ENCODE data around the gene CCDC182.

- TF ChIP-seq HDAC6 (IDR thresholded peaks at IDR 0.05; ENCODE audit: low read depth, low read length) (no peak), CTCF (IDR thresholded peaks at IDR 0.05 in 2 of 3, conservative IDR thresholded peaks at IDR 0.05 in 1 of 3; ENCODE audit: insufficient read depth in 2 of 3, low read depth in 1 of 3, low read length in 3 of 3) (peak; percentile 60 to 61 (median 60)), TSHZ1 (CRISPR knock-in tag; IDR thresholded peaks at IDR 0.05) (no peak), SP1 (CRISPR knock-in tag; IDR thresholded peaks at IDR 0.05) (no peak), RAD21 (CRISPR knock-in tag; conservative IDR thresholded peaks at IDR 0.05 in 1 of 2, IDR thresholded peaks at IDR 0.05 in 1 of 2) (peak; percentile 36 to 60), ZNF133 (CRISPR knock-in tag; IDR thresholded peaks at IDR 0.05) (no peak), ELK3 (CRISPR knock-in tag; IDR thresholded peaks at IDR 0.05) (no peak), BHLHE40 (IDR thresholded peaks at IDR 0.05; ENCODE audit: low read length) (no peak), CEBPB (tag; IDR thresholded peaks at IDR 0.05) (no peak), CLOCK (CRISPR knock-in tag; IDR thresholded peaks at IDR 0.05; ENCODE audit: borderline replicate concordance) (no peak), HBP1 (CRISPR knock-in tag; IDR thresholded peaks at IDR 0.05) (no peak), ZNF24 (IDR thresholded peaks at IDR 0.05) (no peak), SRF (CRISPR knock-in tag; IDR thresholded peaks at IDR 0.05) (no peak)
Observed at GRCh38 chr17:57739402-57740234, 5.5 kb downstream of the CCDC182 start.
